Measurements from ENCODE around the gene SCML1. TPM values are rescaled to one million over a fixed set of nuclear protein-coding genes. Genes with fewer than 3 reads are reported as not detected.

SCML1 gene
- total RNA-seq, 2 experiments from 2014 or later: not detected

DNA sequence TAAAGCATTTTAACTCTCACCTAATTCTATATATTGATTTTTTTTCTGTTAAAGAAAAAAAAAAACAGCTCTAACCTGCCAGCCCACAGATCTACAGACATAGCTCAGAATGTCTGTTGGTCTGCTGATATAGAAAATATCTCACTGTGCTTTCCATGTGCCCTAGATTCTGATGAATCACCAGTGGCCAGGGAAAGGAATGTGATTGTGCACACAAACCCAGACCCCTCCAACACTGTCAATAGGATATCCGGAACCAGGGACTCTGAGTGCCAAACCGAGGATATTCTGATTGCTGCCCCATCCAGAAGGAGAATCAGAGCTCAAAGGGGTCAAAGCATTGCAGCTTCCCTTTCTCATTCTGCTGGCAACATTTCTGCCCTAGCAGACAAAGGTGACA is 12.1 kb upstream of the SCML1 start:
- no TSS peak for BruUV-seq (replicated peaks)
- Histone ChIP-seq H4K20me1 (ENCODE audit: insufficient read depth, low read length) (no peaks in the 10 kb centered on the region), H3K4me3 (ENCODE audit: low read depth, low read length, poor library complexity, severe bottlenecking) (no peak overlapping the region), H3K79me2 (ENCODE audit: insufficient read depth, low read depth, low read length) (no peaks in the 10 kb centered on the region), H2AFZ (ENCODE audit: low read length) (no peak overlapping the region), H3K9me2 (ENCODE audit: insufficient read depth, low read length) (no peaks in the 10 kb centered on the region), H3K4me2 (ENCODE audit: low read length) (no peak overlapping the region), H3K9me3 (ENCODE audit: low read length) (no peaks in the 10 kb centered on the region), H3K4me1 (ENCODE audit: insufficient read depth, low read length, poor library complexity, severe bottlenecking) (no peaks in the 10 kb centered on the region), H3K36me3 (ENCODE audit: insufficient read depth, low read length) (no peaks in the 10 kb centered on the region), H3K27ac (ENCODE audit: low read depth, low read length, poor library complexity, severe bottlenecking) (no peak overlapping the region)
- intact Hi-C loops (cut with micrococcal nuclease; ENCODE audit: unreplicated experiment): no loop called here
- ChIA-PET POLR2A (no interaction called here), CTCF (ENCODE audit: unreplicated experiment) (no interaction called here)
- DNase-seq (ENCODE audit: low spot score): no peak
- TF ChIP-seq, protein P1, sequence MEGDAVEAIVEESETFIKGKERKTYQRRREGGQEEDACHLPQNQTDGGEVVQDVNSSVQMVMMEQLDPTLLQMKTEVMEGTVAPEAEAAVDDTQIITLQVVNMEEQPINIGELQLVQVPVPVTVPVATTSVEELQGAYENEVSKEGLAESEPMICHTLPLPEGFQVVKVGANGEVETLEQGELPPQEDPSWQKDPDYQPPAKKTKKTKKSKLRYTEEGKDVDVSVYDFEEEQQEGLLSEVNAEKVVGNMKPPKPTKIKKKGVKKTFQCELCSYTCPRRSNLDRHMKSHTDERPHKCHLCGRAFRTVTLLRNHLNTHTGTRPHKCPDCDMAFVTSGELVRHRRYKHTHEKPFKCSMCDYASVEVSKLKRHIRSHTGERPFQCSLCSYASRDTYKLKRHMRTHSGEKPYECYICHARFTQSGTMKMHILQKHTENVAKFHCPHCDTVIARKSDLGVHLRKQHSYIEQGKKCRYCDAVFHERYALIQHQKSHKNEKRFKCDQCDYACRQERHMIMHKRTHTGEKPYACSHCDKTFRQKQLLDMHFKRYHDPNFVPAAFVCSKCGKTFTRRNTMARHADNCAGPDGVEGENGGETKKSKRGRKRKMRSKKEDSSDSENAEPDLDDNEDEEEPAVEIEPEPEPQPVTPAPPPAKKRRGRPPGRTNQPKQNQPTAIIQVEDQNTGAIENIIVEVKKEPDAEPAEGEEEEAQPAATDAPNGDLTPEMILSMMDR (conservative IDR thresholded peaks at IDR 0.05; ENCODE audit: low read length): no peak
- TF ChIP-seq EZH2phosphoT487 (IDR thresholded peaks at IDR 0.05; ENCODE audit: borderline replicate concordance, low read depth, low read length): no peak

DNA sequence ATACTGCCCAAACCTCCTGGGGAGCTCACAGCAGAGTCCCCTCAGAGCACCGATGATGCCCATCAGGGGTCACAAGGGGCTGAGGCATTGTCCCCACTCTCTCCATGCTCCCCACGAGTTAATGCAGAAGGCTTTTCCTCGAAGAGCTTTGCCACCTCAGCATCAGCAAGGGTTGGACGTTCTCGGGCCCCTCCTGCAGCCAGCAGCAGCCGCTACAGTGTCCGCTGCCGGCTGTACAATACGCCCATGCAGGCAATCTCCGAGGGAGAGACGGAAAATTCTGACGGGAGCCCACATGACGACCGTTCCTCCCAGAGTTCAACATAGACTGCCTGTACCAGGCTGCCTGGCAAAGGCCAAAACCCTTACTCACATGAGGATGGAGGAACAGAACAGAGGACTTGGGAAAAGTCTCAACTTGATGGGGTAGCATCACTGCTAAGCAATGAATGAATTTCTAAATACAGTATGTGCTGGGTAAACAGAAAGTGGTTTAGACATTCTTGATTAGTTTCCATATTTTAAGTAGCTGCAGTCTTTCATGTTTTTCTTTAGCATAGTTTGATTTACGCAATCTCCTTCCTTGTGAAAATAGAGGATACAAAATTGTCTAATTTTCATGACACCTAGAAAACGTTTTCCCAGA is 5.0 kb upstream of the SCML1 start:
- ChIA-PET POLR2A (interaction anchor here (1.1 kb wide), 1 partner anchor 485 kb away, joined by 3 read pairs; no protein-coding TSS in a partner anchor), CTCF (ENCODE audit: unreplicated experiment) (no interaction called here)
- H3K4me3 ChIP-seq (ENCODE audit: low read depth, low read length, poor library complexity, severe bottlenecking): no peak overlapping the region
- H3K79me2 ChIP-seq (ENCODE audit: insufficient read depth, low read depth, low read length): no peaks in the 10 kb centered on the region
- H3K27ac ChIP-seq (ENCODE audit: low read depth, low read length, poor library complexity, severe bottlenecking): no peak overlapping the region
- intact Hi-C loops (cut with micrococcal nuclease; ENCODE audit: unreplicated experiment): no loop called here
- H3K4me2 ChIP-seq (ENCODE audit: low read length): no peak overlapping the region
- BruUV-seq (replicated peaks): no TSS peak
- no peaks in the 10 kb centered on the region for H4K20me1 ChIP-seq (ENCODE audit: insufficient read depth, low read length)
- H3K9me3 ChIP-seq (ENCODE audit: low read length): no peaks in the 10 kb centered on the region
- no peaks in the 10 kb centered on the region for H3K36me3 ChIP-seq (ENCODE audit: insufficient read depth, low read length)
- no peak for TF ChIP-seq EZH2phosphoT487 (IDR thresholded peaks at IDR 0.05; ENCODE audit: borderline replicate concordance, low read depth, low read length)
- TF ChIP-seq, protein P1 (conservative IDR thresholded peaks at IDR 0.05; ENCODE audit: low read length): no peak
- H3K9me2 ChIP-seq (ENCODE audit: insufficient read depth, low read length): no peaks in the 10 kb centered on the region
- DNase-seq (ENCODE audit: low spot score): no peak
- no peak overlapping the region for H2AFZ ChIP-seq (ENCODE audit: low read length)
- no peaks in the 10 kb centered on the region for H3K4me1 ChIP-seq (ENCODE audit: insufficient read depth, low read length, poor library complexity, severe bottlenecking)

DNA sequence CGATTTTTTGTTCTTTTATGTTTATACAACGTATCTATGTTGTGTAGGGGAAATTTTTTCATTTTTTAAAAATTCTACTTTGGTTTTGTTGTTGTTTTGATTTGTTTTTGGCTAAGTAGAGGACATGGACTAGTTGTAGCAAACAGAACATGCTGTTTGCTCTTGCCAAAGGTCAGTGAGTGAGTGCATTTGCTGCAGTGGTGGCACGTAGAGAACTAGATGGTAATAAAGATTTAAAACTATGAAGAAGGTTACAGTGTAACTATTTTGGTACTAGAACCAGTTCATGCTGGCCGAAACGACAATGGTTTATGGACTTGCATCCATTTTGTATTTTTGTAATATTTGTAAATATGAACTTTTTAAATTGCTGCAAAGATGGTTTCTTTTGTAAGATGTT is 1.9 kb upstream of the SCML1 start:
- Histone ChIP-seq H3K4me2 (ENCODE audit: low read length) (no peak overlapping the region), H3K79me2 (ENCODE audit: insufficient read depth, low read depth, low read length) (no peaks in the 10 kb centered on the region), H3K9me3 (ENCODE audit: low read length) (no peaks in the 10 kb centered on the region), H3K27ac (ENCODE audit: low read depth, low read length, poor library complexity, severe bottlenecking) (no peak overlapping the region), H3K9me2 (ENCODE audit: insufficient read depth, low read length) (no peaks in the 10 kb centered on the region), H3K4me1 (ENCODE audit: insufficient read depth, low read length, poor library complexity, severe bottlenecking) (no peaks in the 10 kb centered on the region), H3K4me3 (ENCODE audit: low read depth, low read length, poor library complexity, severe bottlenecking) (no peak overlapping the region), H2AFZ (ENCODE audit: low read length) (no peak overlapping the region), H4K20me1 (ENCODE audit: insufficient read depth, low read length) (no peaks in the 10 kb centered on the region), H3K36me3 (ENCODE audit: insufficient read depth, low read length) (no peaks in the 10 kb centered on the region)
- intact Hi-C loops (cut with micrococcal nuclease; ENCODE audit: unreplicated experiment): no loop called here
- TF ChIP-seq, protein P1 (conservative IDR thresholded peaks at IDR 0.05; ENCODE audit: low read length): no peak
- TF ChIP-seq EZH2phosphoT487 (IDR thresholded peaks at IDR 0.05; ENCODE audit: borderline replicate concordance, low read depth, low read length): no peak
- BruUV-seq (replicated peaks): no TSS peak
- DNase-seq (ENCODE audit: low spot score): no peak
- ChIA-PET POLR2A (interaction anchor here (0.6 kb wide), 1 partner anchor 1115 kb away, joined by 3 read pairs; no protein-coding TSS in a partner anchor), CTCF (ENCODE audit: unreplicated experiment) (no interaction called here)

Data from OCI-LY7 (cell line).